GM10266 (cell line): ENCODE results near the gene ALCAM.

Source experiments
- DNase-seq: peaks from one replicate; pipeline ENCODE4 v3.0.0; 2012; ENCODE audit errors: extremely low spot score
- CTCF ChIP-seq: IDR thresholded peaks from 2 replicates; pipeline ENCODE4 v1.5.1; 2012; ENCODE audit warnings: mild to moderate bottlenecking, low read depth; ENCODE audit not compliant: control insufficient read depth, insufficient read depth; ENCODE audit errors: missing control alignments

ALCAM gene

GRCh38 chr3:105429034-105429762 lies 62.5 kb downstream of the ALCAM start:
- no peak for DNase-seq
- no peak for TF ChIP-seq CTCF

GRCh38 chr3:105430455-105430854 lies 63.7 kb downstream of the ALCAM start:
- no peak for TF ChIP-seq CTCF

GRCh38 chr3:105431200-105431599 lies 64.5 kb downstream of the ALCAM start:
- no peak for TF ChIP-seq CTCF
- no peak for DNase-seq

More at GRCh38 chr3:105430455-105430854, 63.7 kb downstream of the ALCAM start:
- no peak for DNase-seq

- no peak for DNase-seq
- no peak for TF ChIP-seq CTCF
These were observed 68.6 kb downstream of the ALCAM start for GRCh38 chr3:105435277-105435676.

GRCh38 chr3:105436687-105437086 lies 70.0 kb downstream of the ALCAM start:
- TF ChIP-seq CTCF: no peak

GRCh38 chr3:105440113-105440512 lies 73.4 kb downstream of the ALCAM start:
- no peak for DNase-seq
- no peak for TF ChIP-seq CTCF

More at GRCh38 chr3:105436687-105437086, 70.0 kb downstream of the ALCAM start:
- no peak for DNase-seq

GRCh38 chr3:105444725-105445124 lies 78.0 kb downstream of the ALCAM start:
- no peak for TF ChIP-seq CTCF
- DNase-seq: no peak
